HepG2 (cell line): ENCODE data around the gene PRXL2A. TPM values are rescaled to one million over a fixed set of nuclear protein-coding genes. Genes with fewer than 3 reads are reported as not detected.

Source experiments
- AHR ChIP-seq: IDR thresholded peaks from 2 replicates; pipeline ENCODE4 v1.6.1; 2018; ENCODE audit warnings: missing genetic modification reagents, missing compliant biosample characterization
- ARID3A ChIP-seq: IDR thresholded peaks from 2 replicates; pipeline ENCODE4 v1.6.1; 2012; ENCODE audit warnings: low read depth, low read length, improper control_type of control experiment
- CBX2 ChIP-seq, 2 experiments: fragments of 200-600 bp in 1 of 2; sonication (generic); formaldehyde crosslinking in 1 of 2; IDR thresholded peaks; 2 replicates each; pipeline versions ENCODE4 v1.7.0 to v1.8.1; 2018 to 2022; ENCODE audit warnings: low read depth in 2 of 2, low read length in 1 of 2, mild to moderate bottlenecking in 1 of 2, missing genetic modification reagents in 1 of 2
- EEA1 ChIP-seq: sonication (generic); formaldehyde crosslinking; IDR thresholded peaks from 2 replicates; pipeline ENCODE4 v1.5.1; 2020; ENCODE audit warnings: mild to moderate bottlenecking, missing genetic modification reagents, borderline replicate concordance
- ELF4 ChIP-seq: sonication (generic); formaldehyde crosslinking; IDR thresholded peaks from 2 replicates; pipeline ENCODE4 v1.5.0; 2020; ENCODE audit warnings: missing genetic modification reagents, mild to moderate bottlenecking, moderate library complexity, borderline replicate concordance
- KLF15 ChIP-seq: sonication (generic); formaldehyde crosslinking; IDR thresholded peaks from 2 replicates; pipeline ENCODE4 v1.8.1; 2023; ENCODE audit warnings: borderline replicate concordance, mild to moderate bottlenecking, inconsistent platforms, missing genetic modification reagents, mixed read lengths
- MED8 ChIP-seq: sonication (generic); formaldehyde crosslinking; IDR thresholded peaks from 2 replicates; pipeline ENCODE4 v1.8.1; 2023; ENCODE audit warnings: mild to moderate bottlenecking, missing genetic modification reagents; ENCODE audit not compliant: insufficient replicate concordance
- MIER3 ChIP-seq: IDR thresholded peaks from 2 replicates; pipeline ENCODE4 v1.6.1; 2016; ENCODE audit warnings: missing compliant biosample characterization, borderline replicate concordance
- MXI1 ChIP-seq: IDR thresholded peaks from 3 replicates; pipeline ENCODE4 v1.6.1; 2012; ENCODE audit warnings: low read depth, low read length, inconsistent platforms, borderline replicate concordance
- NRL ChIP-seq: sonication (generic); formaldehyde crosslinking; IDR thresholded peaks from 2 replicates; pipeline ENCODE4 v1.5.0; 2020; ENCODE audit warnings: missing genetic modification reagents, mild to moderate bottlenecking, moderate library complexity, borderline replicate concordance
- SALL2 ChIP-seq: sonication (generic); formaldehyde crosslinking; IDR thresholded peaks from 2 replicates; pipeline ENCODE4 v1.8.1; 2023; ENCODE audit warnings: mild to moderate bottlenecking, missing genetic modification reagents, inconsistent platforms
- SAP130 ChIP-seq: IDR thresholded peaks from 2 replicates; pipeline ENCODE4 v1.6.1; 2016; ENCODE audit warnings: low read depth
- TFDP2 ChIP-seq: sonication (generic); formaldehyde crosslinking; IDR thresholded peaks from 2 replicates; pipeline ENCODE4 v1.4.0; 2020; ENCODE audit warnings: missing genetic modification reagents
- ZBTB37 ChIP-seq: sonication (generic); formaldehyde crosslinking; IDR thresholded peaks from 2 replicates; pipeline ENCODE4 v1.4.0; 2020; ENCODE audit warnings: mild to moderate bottlenecking, missing genetic modification reagents
- ZBTB8A ChIP-seq: sonication (generic); formaldehyde crosslinking; IDR thresholded peaks from 2 replicates; pipeline ENCODE4 v1.4.0; 2020; ENCODE audit warnings: mild to moderate bottlenecking, low read depth, missing genetic modification reagents, borderline replicate concordance
- ZNF101 ChIP-seq: sonication (generic); formaldehyde crosslinking; IDR thresholded peaks from 2 replicates; pipeline ENCODE4 v1.4.0; 2020; ENCODE audit warnings: mild to moderate bottlenecking, low read depth, missing genetic modification reagents, borderline replicate concordance
- ZNF44 ChIP-seq: sonication (generic); formaldehyde crosslinking; IDR thresholded peaks from 2 replicates; pipeline ENCODE4 v1.5.1; 2020; ENCODE audit warnings: mild to moderate bottlenecking, missing genetic modification reagents
- ZNF501 ChIP-seq: sonication (generic); formaldehyde crosslinking; IDR thresholded peaks from 2 replicates; pipeline ENCODE4 v1.5.1; 2020; ENCODE audit warnings: mild to moderate bottlenecking, moderate library complexity, missing genetic modification reagents
- ZNF589 ChIP-seq: sonication (generic); formaldehyde crosslinking; conservative IDR thresholded peaks from 2 replicates; pipeline ENCODE4 v1.8.0; 2022; ENCODE audit warnings: mild to moderate bottlenecking, moderate library complexity, missing genetic modification reagents
- ZNF773 ChIP-seq: sonication (generic); formaldehyde crosslinking; IDR thresholded peaks from 2 replicates; pipeline ENCODE4 v1.4.0; 2020; ENCODE audit warnings: missing genetic modification reagents, borderline replicate concordance
- ZSCAN21 ChIP-seq: sonication (generic); formaldehyde crosslinking; IDR thresholded peaks from 2 replicates; pipeline ENCODE4 v1.8.0; 2022; ENCODE audit warnings: mild to moderate bottlenecking, missing genetic modification reagents, moderate library complexity, borderline replicate concordance
- polyA plus RNA-seq, 8 experiments: library from polyadenylated mRNA; depleted of rRNA in 3 of 8; stranded (reverse) in 7 of 8; unstranded in 1 of 8; fragments of >200 nt; fragmentation: Illumina TruSeq in 4 of 8; extraction: Trizol in 4 of 8; gene quantifications; 2 replicates each; pipeline versions ENCODE4 v1.2.1 to v1.2.3, GENCODE V29; 2011 to 2016; ENCODE audit warnings: low read depth in 4 of 8, missing spikeins in 1 of 8, mixed read lengths in 1 of 8; ENCODE audit not compliant: insufficient read depth in 1 of 8
- total RNA-seq, 5 experiments: library from RNA; depleted of rRNA; stranded (reverse); fragments of >200 nt; fragmentation: Illumina TruSeq; extraction: Trizol; gene quantifications; 2 replicates each; pipeline ENCODE4 v1.2.3, GENCODE V29; 2016; ENCODE audit warnings: low read depth in 1 of 5
- TF ChIP-seq, protein P1 (sequence below): sonication (generic); formaldehyde crosslinking; IDR thresholded peaks from 2 replicates; pipeline ENCODE4 v1.9.0; 2021; ENCODE audit warnings: missing genetic modification reagents, borderline replicate concordance
- TF ChIP-seq, protein P2 (sequence below): sonication (generic); formaldehyde crosslinking; IDR thresholded peaks from 2 replicates; pipeline ENCODE4 v1.8.0; 2023; ENCODE audit warnings: mild to moderate bottlenecking, missing genetic modification reagents

PRXL2A gene
- total and polyA plus RNA-seq, 2 of the 13 experiments (the other 11 are each of a cell fraction or from before 2014, with no cell fraction given) = 43.9 to 79.9 TPM

DNA sequence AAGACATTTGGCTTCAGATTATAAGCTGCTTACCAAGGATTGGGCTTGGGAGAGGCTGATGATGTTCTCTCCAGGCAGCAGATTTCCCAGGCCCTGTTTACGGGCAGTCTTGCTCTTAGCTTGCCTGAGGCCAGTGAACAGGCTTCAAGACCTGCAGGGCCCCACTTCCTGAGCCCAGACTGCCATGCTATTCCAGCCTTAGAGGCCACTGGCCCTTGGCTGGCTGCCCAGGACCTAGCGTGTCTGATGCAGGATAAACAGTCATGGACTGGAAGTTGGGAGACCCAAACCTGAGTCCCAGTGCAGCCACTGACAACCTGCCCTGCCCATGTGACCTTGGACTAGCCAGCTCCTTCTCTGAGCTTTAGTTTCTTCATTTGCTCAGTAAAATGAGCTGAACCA is 2.9 kb downstream of the PRXL2A start (continued):
- TF ChIP-seq MXI1 = no peak
- no peak for TF ChIP-seq ZBTB37 (CRISPR knock-in tag)
- TF ChIP-seq TFDP2 (CRISPR knock-in tag) = no peak
- TF ChIP-seq ZNF589 = no peak
- no peak for TF ChIP-seq AHR (CRISPR knock-in tag)
- TF ChIP-seq KLF15 (CRISPR knock-in tag) = no peak
- TF ChIP-seq ZNF773 (CRISPR knock-in tag) = no peak
- TF ChIP-seq MED8 = no peak
- TF ChIP-seq SAP130 (CRISPR knock-in tag) = peak; percentile 82
- TF ChIP-seq, protein P1, sequence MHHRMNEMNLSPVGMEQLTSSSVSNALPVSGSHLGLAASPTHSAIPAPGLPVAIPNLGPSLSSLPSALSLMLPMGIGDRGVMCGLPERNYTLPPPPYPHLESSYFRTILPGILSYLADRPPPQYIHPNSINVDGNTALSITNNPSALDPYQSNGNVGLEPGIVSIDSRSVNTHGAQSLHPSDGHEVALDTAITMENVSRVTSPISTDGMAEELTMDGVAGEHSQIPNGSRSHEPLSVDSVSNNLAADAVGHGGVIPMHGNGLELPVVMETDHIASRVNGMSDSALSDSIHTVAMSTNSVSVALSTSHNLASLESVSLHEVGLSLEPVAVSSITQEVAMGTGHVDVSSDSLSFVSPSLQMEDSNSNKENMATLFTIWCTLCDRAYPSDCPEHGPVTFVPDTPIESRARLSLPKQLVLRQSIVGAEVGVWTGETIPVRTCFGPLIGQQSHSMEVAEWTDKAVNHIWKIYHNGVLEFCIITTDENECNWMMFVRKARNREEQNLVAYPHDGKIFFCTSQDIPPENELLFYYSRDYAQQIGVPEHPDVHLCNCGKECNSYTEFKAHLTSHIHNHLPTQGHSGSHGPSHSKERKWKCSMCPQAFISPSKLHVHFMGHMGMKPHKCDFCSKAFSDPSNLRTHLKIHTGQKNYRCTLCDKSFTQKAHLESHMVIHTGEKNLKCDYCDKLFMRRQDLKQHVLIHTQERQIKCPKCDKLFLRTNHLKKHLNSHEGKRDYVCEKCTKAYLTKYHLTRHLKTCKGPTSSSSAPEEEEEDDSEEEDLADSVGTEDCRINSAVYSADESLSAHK (CRISPR knock-in tag) = no peak
- no peak for TF ChIP-seq ZNF101 (CRISPR knock-in tag)
- TF ChIP-seq, protein P2, sequence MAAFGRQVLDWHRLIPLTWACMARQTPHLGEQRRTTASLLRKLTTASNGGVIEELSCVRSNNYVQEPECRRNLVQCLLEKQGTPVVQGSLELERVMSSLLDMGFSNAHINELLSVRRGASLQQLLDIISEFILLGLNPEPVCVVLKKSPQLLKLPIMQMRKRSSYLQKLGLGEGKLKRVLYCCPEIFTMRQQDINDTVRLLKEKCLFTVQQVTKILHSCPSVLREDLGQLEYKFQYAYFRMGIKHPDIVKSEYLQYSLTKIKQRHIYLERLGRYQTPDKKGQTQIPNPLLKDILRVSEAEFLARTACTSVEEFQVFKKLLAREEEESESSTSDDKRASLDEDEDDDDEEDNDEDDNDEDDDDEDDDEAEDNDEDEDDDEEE (CRISPR knock-in tag) = no peak
- no peak for TF ChIP-seq ZBTB8A
- TF ChIP-seq EEA1 (CRISPR knock-in tag) = no peak
- no peak for TF ChIP-seq NRL
- TF ChIP-seq MIER3 (CRISPR knock-in tag) = no peak
- TF ChIP-seq CBX2 (IDR thresholded peaks at IDR 0.05; ENCODE audit: low read depth, low read length) = no peak
- TF ChIP-seq CBX2 (CRISPR knock-in tag; IDR thresholded peaks at IDR 0.05; ENCODE audit: low read depth) = no peak
- TF ChIP-seq ZNF501 (CRISPR knock-in tag) = peak; percentile 29; the same call in 1 of the 2 replicates
- TF ChIP-seq ELF4 = no peak
- TF ChIP-seq SALL2 (CRISPR knock-in tag) = no peak
- TF ChIP-seq ZSCAN21 (CRISPR knock-in tag) = no peak
- no peak for TF ChIP-seq ZNF44 (CRISPR knock-in tag)
- TF ChIP-seq ARID3A = no peak
